Body of pancreas (tissue), 4 donors: ENCODE results near the gene ASCC2. TPM values are rescaled to one million over a fixed set of nuclear protein-coding genes. Genes with fewer than 3 reads are reported as not detected.

Experiments
- ATAC-seq: fragments of 150-250 bp; one replicate; pipeline ENCODE4 v1.9.1; 2016
- DNase-seq, 4 donors: peaks; one replicate each; pipeline ENCODE4 v3.0.0-alpha.2; 2019
- H3K27ac ChIP-seq, 4 donors: fragments of 200-600 bp; sonication (generic); 1 replicate in 3 of 4; 2 replicates in 1 of 4; pipeline versions ENCODE4 v1.5.1 to v1.6.1; 2016 to 2019; ENCODE audit warnings: mild to moderate bottlenecking in 1 of 4, mixed read lengths in 1 of 4, moderate library complexity in 1 of 4
- H3K27me3 ChIP-seq, 2 donors: fragments of 200-600 bp; sonication (generic); one replicate each; pipeline ENCODE4 v1.6.0; 2016; ENCODE audit warnings: mild to moderate bottlenecking in 1 of 2
- H3K36me3 ChIP-seq, 2 donors: fragments of 200-600 bp; sonication (generic); replicated peaks in 1 of 2; 2 replicates each; pipeline ENCODE4 v1.5.1; 2016; ENCODE audit warnings: low read depth in 2 of 2; ENCODE audit not compliant: insufficient read depth in 1 of 2
- H3K4me1 ChIP-seq: fragments of 200-600 bp; sonication (generic); one replicate; pipeline ENCODE4 v1.6.0; 2016
- H3K4me3 ChIP-seq, 2 donors: fragments of 200-600 bp; sonication (generic); 1 replicate in 1 of 2; 2 replicates in 1 of 2; pipeline ENCODE4 v1.5.1; 2016 to 2019
- H3K9me3 ChIP-seq, 3 donors: fragments of 200-600 bp; sonication (generic); 1 replicate in 2 of 3; 2 replicates in 1 of 3; pipeline ENCODE4 v1.5.1; 2016
- POLR2A ChIP-seq, 3 donors: fragments of 450-650 bp; IDR thresholded peaks; one replicate each; pipeline ENCODE4 v1.6.1; 2016; ENCODE audit warnings: antibody characterized with exemption in 3 of 3, mild to moderate bottlenecking in 2 of 3
- WGBS, 2 donors: methylation state at CpG; one replicate each; pipeline ENCODE4 v1.1.5; 2017; 5-methylcytosine and 5-hydroxymethylcytosine counted together
- intact Hi-C: fragments of 100-400 bp; cut with DNase I; formaldehyde crosslinking; loops from one replicate; pipeline ENCODE4 v1.15.1; 2023
- total RNA-seq, 2 donors: library from RNA; depleted of rRNA; stranded (reverse); fragments of >200 nt; gene quantifications; one replicate each; pipeline ENCODE4 v1.1.0, GENCODE V29; 2016
- TF ChIP-seq, protein P1 (sequence below), 7 experiments: fragments of 450-650 bp in 4 of 7; fragments of 200-600 bp in 3 of 7; sonication (generic) in 3 of 7; IDR thresholded peaks; one replicate each; pipeline ENCODE4 v1.5.1; 2016 to 2019; ENCODE audit warnings: antibody characterized with exemption in 7 of 7

The ASCC2 gene
- total RNA-seq, 2 donors from 2014 or later, result 34.3 to 42.0 TPM

DNA sequence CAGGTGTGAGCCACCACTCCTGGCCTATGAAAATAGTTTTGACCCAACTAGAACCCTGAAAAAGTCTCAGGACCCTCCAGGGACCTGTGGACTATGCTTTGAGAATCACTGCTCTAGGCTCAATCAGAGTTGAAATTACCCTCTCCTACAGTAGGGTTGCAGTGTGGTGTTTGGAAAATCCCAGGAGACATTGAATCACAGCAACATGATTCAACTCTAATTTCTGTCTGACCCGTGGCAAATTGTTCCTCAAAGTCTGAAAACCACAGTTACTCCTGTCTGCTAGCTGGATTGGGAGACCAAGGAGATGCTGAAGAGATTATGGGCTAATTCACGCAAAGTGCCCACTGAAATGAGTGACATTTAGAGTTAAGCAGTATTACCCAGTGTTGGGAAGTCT, 39.5 kb upstream of the ASCC2 start:
- no peak for ATAC-seq
- Histone ChIP-seq H3K4me3 (no peak overlapping the region), H3K4me1 (no peaks in the 10 kb centered on the region), H3K9me3 (no peaks in the 10 kb centered on the region), H3K27me3 (no peaks in the 10 kb centered on the region), H3K27ac (no peak overlapping the region), H3K36me3 (no peaks in the 10 kb centered on the region)
- intact Hi-C loops, result no loop called here
- 71 to 76% methylated on average over 2 of the region's 2 CpGs for WGBS, 2 donors
- TF ChIP-seq POLR2A (IDR thresholded peaks at IDR 0.05), result no peak
- TF ChIP-seq, protein P1, sequence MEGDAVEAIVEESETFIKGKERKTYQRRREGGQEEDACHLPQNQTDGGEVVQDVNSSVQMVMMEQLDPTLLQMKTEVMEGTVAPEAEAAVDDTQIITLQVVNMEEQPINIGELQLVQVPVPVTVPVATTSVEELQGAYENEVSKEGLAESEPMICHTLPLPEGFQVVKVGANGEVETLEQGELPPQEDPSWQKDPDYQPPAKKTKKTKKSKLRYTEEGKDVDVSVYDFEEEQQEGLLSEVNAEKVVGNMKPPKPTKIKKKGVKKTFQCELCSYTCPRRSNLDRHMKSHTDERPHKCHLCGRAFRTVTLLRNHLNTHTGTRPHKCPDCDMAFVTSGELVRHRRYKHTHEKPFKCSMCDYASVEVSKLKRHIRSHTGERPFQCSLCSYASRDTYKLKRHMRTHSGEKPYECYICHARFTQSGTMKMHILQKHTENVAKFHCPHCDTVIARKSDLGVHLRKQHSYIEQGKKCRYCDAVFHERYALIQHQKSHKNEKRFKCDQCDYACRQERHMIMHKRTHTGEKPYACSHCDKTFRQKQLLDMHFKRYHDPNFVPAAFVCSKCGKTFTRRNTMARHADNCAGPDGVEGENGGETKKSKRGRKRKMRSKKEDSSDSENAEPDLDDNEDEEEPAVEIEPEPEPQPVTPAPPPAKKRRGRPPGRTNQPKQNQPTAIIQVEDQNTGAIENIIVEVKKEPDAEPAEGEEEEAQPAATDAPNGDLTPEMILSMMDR (IDR thresholded peaks at IDR 0.05), result no peak
- DNase-seq, result no peak

DNA sequence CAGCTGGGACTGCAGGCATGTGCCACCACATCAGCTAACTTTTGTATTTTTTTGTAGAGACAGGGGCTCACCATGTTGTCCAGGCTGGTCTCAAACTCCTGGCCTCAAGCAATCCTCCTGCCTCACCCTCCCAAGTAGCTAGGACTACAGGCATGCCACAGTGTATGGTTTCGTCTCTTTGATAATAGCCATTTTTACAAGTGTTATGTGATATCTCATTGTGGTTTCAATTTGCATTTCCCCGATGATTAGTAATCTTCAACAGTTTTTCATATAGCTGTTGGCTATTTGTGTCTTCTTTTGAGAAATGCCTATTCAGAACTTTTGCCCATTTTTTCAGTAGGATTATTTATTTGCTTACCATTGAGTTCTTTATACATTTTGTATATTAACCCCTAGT, 35.9 kb upstream of the ASCC2 start:
- DNase-seq (no peak), ATAC-seq (no peak)
- no peaks in the 10 kb centered on the region for H3K36me3 ChIP-seq
- no peaks in the 10 kb centered on the region for H3K9me3 ChIP-seq
- whole genome bisulfite sequencing, 2 donors, result 82 to 94% methylated on average over 2 of the region's 2 CpGs
- intact Hi-C loops, result no loop called here
- H3K4me3 ChIP-seq, result no peak overlapping the region
- peaks cover 20% of the 10 kb centered on the region for H3K4me1 ChIP-seq
- no peak for TF ChIP-seq POLR2A (IDR thresholded peaks at IDR 0.05)
- TF ChIP-seq, protein P1 (IDR thresholded peaks at IDR 0.05), result no peak
- H3K27ac ChIP-seq, result no peak overlapping the region
- H3K27me3 ChIP-seq, result no peaks in the 10 kb centered on the region

DNA sequence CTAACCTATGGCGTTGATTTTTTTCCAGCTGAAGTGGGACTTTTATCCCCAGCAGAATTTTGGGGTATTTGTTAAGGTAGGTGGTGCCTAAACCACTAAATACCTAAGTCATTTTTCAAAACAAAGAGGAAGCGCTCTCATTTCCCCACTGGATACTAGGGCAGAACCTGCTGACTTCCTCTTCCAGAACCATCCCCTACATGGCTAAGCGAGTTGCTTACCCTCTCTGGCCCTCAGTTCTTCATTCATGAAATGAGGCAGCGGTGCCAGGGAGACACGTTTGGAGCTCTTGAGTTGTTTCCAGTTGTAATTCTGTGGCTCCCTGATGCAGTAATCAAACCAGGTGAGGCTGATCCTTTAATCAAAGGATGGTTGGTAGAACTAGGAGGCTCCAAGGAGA, 34.9 kb upstream of the ASCC2 start:
- H3K27ac ChIP-seq, result peak overlapping the region in 2 of 4 donors; percentile 56 to 75
- H3K4me3 ChIP-seq, result no peak overlapping the region
- H3K4me1 ChIP-seq, result peaks cover 20% of the 10 kb centered on the region
- DNase-seq (peak in 1 of 4 donors; percentile 20), ATAC-seq (no peak)
- 66 to 74% methylated on average over 5 of the region's 5 CpGs for WGBS, 2 donors
- no peaks in the 10 kb centered on the region for H3K27me3 ChIP-seq
- H3K9me3 ChIP-seq, result no peaks in the 10 kb centered on the region
- no peaks in the 10 kb centered on the region for H3K36me3 ChIP-seq
- intact Hi-C loops, result no loop called here
- TF ChIP-seq POLR2A (IDR thresholded peaks at IDR 0.05), result no peak
- TF ChIP-seq, protein P1 (IDR thresholded peaks at IDR 0.05), result no peak

GRCh38 chr22:29872144-29872893, 34.2 kb upstream of the ASCC2 start:
- Histone ChIP-seq H3K9me3 (no peaks in the 10 kb centered on the region), H3K36me3 (no peaks in the 10 kb centered on the region), H3K27me3 (no peaks in the 10 kb centered on the region), H3K4me3 (no peak overlapping the region), H3K4me1 (peaks cover 20% of the 10 kb centered on the region), H3K27ac (peak overlapping the region in 3 of 4 donors; percentile 56 to 75 (median 62))
- intact Hi-C loops, result no loop called here
- TF ChIP-seq POLR2A (IDR thresholded peaks at IDR 0.05), result no peak
- TF ChIP-seq, protein P1 (IDR thresholded peaks at IDR 0.05), result no peak
- no peak for DNase-seq
- no peak for ATAC-seq
- WGBS, 2 donors, result 81 to 89% methylated on average over 2 to 3 of the region's 3 CpGs

GRCh38 chr22:29871684-29872083, 33.6 kb upstream of the ASCC2 start:
- intact Hi-C loops, result no loop called here

More at GRCh38 chr22:29871684-29872083, 33.6 kb upstream of the ASCC2 start:
- Histone ChIP-seq H3K4me3 (no peak overlapping the region), H3K36me3 (no peaks in the 10 kb centered on the region), H3K9me3 (no peaks in the 10 kb centered on the region), H3K27me3 (no peaks in the 10 kb centered on the region), H3K27ac (peak overlapping the region in 3 of 4 donors; percentile 56 to 75 (median 62)), H3K4me1 (peaks cover 20% of the 10 kb centered on the region)
- TF ChIP-seq, protein P1 (IDR thresholded peaks at IDR 0.05), result no peak
- no peak for TF ChIP-seq POLR2A (IDR thresholded peaks at IDR 0.05)
- ATAC-seq (peak; percentile 16), DNase-seq (peak in 3 of 4 donors; percentile 13 to 22 (median 20))
- 39 to 62% methylated on average over 5 of the region's 5 CpGs for WGBS, 2 donors
